Right ventricle myocardium inferior (tissue), 1 donor: Measurements from ENCODE around the gene SDF4. TPM values are rescaled to one million over a fixed set of nuclear protein-coding genes. Genes with fewer than 3 reads are reported as not detected.
A peak's percentile ranks its signal among the peaks of the same experiment; 100 is the strongest.

Source experiments
- ATAC-seq: fragments of 200-7000 bp; cut with Tn5 transposase; one replicate; pipeline ENCODE4 v1.9.1; 2020; ENCODE audit warnings: mild to moderate bottlenecking, moderate library complexity
- DNase-seq: peaks from one replicate; pipeline ENCODE4 v3.0.0; 2021; ENCODE audit errors: missing footprints
- intact Hi-C: fragments of 100-400 bp; cut with DNase I; formaldehyde crosslinking; loops from one replicate; pipeline ENCODE4 v1.11.0; 2022
- long read RNA-seq: library from polyadenylated mRNA; unstranded; transcript quantifications from one replicate; pipeline ENCODE4 v2.0.0, GENCODE V29; 2021
- total RNA-seq: library from RNA; stranded (reverse); fragmentation: NEBNext Ultra II Directional; extraction: Animal tissue kit (Norgen Biotek cat#: 25700); gene quantifications from one replicate; pipeline ENCODE4 v1.2.1, GENCODE V29; 2021
- donor health status: DM: no; HTN: yes; CAD: no; lungs with severe emphysema.

The SDF4 gene
- 125 TPM for total RNA-seq
- long read RNA-seq, transcript SDF4-202 (7 exons, 1,956 nt) = major isoform, 116 of 194 reads
- long read RNA-seq, partial matches to known transcripts = 48 of 194 reads
- long read RNA-seq, other reads (novel, unspliced or antisense) = 23 of 194 reads

- intact Hi-C loops = loop anchor here (2.0 to 5.0 kb wide), 2 partner anchors 41 to 109 kb away; partner anchors contain the start of gene UBE2J2
- DNase-seq (peak; percentile 99), ATAC-seq (peak; percentile 98)
These were observed at the start of gene SDF4 for GRCh38 chr1:1231400-1232207. SDF4 (minus strand) TSS chr1:1232001; CDS start chr1:1228772, 3,229 bp downstream.

- DNase-seq = peak; percentile 60
- intact Hi-C loops = no loop called here
- no peak for ATAC-seq
These were observed 49.1 kb upstream of the SDF4 start for GRCh38 chr1:1280782-1281481.

- intact Hi-C loops = no loop called here
- ATAC-seq = no peak
- no peak for DNase-seq
These were observed 47.2 kb upstream of the SDF4 start for GRCh38 chr1:1279028-1279427.

GRCh38 chr1:1278620-1279019 is 46.8 kb upstream of the SDF4 start:
- intact Hi-C loops = no loop called here
- no peak for DNase-seq
- ATAC-seq = no peak

GRCh38 chr1:1275836-1276235 is 44.0 kb upstream of the SDF4 start:
- no peak for DNase-seq
- ATAC-seq = no peak
- intact Hi-C loops = no loop called here

GRCh38 chr1:1274931-1275431 is 43.2 kb upstream of the SDF4 start:
- ATAC-seq = no peak
- intact Hi-C loops = no loop called here
- DNase-seq = peak; percentile 56

GRCh38 chr1:1274299-1274930 is 42.6 kb upstream of the SDF4 start:
- ATAC-seq = peak; percentile 51
- intact Hi-C loops = no loop called here
- no peak for DNase-seq

GRCh38 chr1:1273512-1274298 is 41.9 kb upstream of the SDF4 start, which contains the start of gene UBE2J2:
UBE2J2 (minus strand) TSS chr1:1273854; CDS start chr1:1267992, 5,862 bp downstream.
- DNase-seq (peak; percentile 97), ATAC-seq (peak; percentile 98)
- intact Hi-C loops = loop anchor here (2.0 kb wide), 1 partner anchor 41 kb away; the partner anchor contains the start of genes B3GALT6 and SDF4

GRCh38 chr1:1273209-1273511 is 41.4 kb upstream of the SDF4 start:
- ATAC-seq (no peak), DNase-seq (peak; percentile 75)
- intact Hi-C loops = loop anchor here (2.0 kb wide), 1 partner anchor 40 kb away; the partner anchor contains the start of genes B3GALT6 and SDF4

- intact Hi-C loops = loop anchor here (2.0 kb wide), 1 partner anchor 40 kb away; the partner anchor contains the start of genes B3GALT6 and SDF4
- DNase-seq = peak; percentile 44
These were observed 40.8 kb upstream of the SDF4 start for GRCh38 chr1:1272341-1273208.

GRCh38 chr1:1270813-1271212 is 39.0 kb upstream of the SDF4 start:
- ATAC-seq (no peak), DNase-seq (peak; percentile 37)
- intact Hi-C loops = no loop called here

More at GRCh38 chr1:1272341-1273208, 40.8 kb upstream of the SDF4 start:
- no peak for ATAC-seq

- DNase-seq (peak; percentile 30), ATAC-seq (no peak)
- intact Hi-C loops = no loop called here
These were observed 36.5 kb upstream of the SDF4 start for GRCh38 chr1:1268284-1268682.

- no peak for ATAC-seq
- intact Hi-C loops = no loop called here
- DNase-seq = peak; percentile 39
These were observed 35.9 kb upstream of the SDF4 start for GRCh38 chr1:1267488-1268283.

- intact Hi-C loops = no loop called here
- ATAC-seq (no peak), DNase-seq (peak; percentile 42)
These were observed 33.1 kb upstream of the SDF4 start for GRCh38 chr1:1264868-1265272.

GRCh38 chr1:1264026-1264425 is 32.2 kb upstream of the SDF4 start:
- ATAC-seq (no peak), DNase-seq (peak; percentile 13)
- intact Hi-C loops = no loop called here

- DNase-seq (no peak), ATAC-seq (no peak)
- intact Hi-C loops = no loop called here
These were observed 31.0 kb upstream of the SDF4 start for GRCh38 chr1:1262758-1263157.

- ATAC-seq = no peak
- DNase-seq = peak; percentile 21
- intact Hi-C loops = no loop called here
These were observed 30.3 kb upstream of the SDF4 start for GRCh38 chr1:1262071-1262470.
